ENCODE measurements around the gene SELL.
"Not testable (repeated sequence)": the region's sequence is repeated elsewhere in the genome, so short reads cannot be mapped to it uniquely, and the experiment has no call there.

The SELL gene

DNA sequence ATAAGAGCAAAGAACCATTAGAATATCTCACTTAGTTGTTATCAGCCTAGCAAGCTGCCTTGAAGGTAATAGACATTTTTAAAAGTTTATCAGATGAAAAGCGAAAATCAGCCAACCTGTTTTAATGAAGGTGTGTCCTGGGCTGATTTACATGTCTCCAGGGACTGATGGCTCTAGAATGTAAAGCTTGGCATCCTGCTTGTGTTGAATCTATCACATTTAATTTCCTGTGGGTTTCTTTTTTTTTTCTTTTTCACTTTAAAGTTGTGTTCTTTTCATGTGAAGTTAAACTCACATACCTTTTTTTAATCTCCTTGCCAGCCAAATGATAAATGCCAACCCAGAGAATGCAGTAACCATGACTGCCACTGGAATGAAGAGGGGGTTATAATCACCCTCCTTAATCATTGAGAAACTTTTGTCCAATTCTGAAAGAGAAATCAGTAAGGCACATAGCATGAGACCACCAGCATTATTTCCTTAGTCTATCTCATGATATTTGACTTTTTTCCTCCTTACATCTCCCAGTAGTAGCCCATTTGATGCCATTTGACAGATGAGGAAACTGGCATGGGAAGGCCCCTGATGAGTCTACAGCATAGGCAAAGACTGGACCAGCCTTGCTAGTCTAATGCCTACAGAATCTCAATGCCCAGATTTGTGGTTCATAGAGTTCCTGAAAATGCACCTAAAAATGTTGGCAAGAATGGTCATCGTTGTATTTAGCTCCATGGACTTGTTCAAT is 10.0 kb downstream of the SELL start:
- DNase-seq, result no peak

DNA sequence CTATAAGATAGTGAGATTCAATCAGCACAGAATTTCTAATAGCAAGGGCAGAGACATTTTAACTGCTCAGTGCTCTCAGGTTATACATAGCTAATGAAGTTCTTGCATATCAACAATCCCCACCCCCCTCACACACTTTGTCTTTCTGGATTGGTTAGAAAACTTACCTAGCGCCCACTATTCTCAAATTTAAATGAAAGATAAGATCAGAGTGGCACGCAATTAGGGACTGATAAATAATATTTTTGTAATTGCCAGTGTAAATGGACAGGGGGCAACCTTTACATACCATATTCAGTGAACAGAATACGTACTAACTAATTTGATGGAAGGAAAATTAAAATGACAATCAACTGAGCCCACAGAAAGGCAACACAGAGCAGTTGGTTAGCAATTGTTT is 11.7 kb downstream of the SELL start:
- no peak for DNase-seq

DNA sequence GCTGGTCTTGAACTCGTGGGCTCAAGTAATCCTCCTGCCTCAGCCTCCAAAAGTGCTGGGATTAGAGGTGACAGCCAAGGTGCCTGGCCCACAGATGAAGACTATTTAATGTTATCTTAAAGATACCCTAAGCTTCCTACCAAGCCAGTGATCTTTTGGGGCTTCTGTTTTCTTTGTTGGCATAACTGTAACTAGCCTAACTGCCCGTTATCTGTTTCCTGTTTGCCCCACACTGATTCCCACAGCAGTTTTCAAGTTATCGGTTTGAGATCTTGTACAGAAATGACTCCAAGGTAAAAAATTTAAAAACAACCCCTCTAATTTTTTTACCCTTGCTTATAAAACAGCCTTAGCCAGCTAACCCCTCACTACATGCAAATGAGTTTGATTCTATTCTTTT is 12.4 kb downstream of the SELL start:
- DNase-seq, result no peak

DNA sequence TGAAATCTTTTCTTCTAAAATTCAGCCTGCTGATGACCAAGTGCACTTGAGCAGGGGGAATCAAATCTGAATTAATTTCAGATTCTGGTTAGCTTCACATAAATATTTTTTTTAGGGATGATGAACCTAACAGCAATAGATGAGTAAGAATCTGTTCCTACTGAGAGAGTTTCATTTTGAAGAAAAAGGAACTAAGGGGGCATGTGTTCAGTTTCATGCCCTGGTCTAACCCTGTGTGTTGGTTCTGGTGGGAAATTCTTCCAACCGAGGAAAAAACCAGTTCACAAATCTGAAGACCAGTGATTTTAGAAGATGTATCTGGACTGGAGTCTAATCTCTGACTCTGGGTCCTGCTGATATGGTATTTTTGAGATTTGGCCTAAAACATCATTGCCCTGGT is 13.7 kb downstream of the SELL start:
- DNase-seq, result no peak

DNA sequence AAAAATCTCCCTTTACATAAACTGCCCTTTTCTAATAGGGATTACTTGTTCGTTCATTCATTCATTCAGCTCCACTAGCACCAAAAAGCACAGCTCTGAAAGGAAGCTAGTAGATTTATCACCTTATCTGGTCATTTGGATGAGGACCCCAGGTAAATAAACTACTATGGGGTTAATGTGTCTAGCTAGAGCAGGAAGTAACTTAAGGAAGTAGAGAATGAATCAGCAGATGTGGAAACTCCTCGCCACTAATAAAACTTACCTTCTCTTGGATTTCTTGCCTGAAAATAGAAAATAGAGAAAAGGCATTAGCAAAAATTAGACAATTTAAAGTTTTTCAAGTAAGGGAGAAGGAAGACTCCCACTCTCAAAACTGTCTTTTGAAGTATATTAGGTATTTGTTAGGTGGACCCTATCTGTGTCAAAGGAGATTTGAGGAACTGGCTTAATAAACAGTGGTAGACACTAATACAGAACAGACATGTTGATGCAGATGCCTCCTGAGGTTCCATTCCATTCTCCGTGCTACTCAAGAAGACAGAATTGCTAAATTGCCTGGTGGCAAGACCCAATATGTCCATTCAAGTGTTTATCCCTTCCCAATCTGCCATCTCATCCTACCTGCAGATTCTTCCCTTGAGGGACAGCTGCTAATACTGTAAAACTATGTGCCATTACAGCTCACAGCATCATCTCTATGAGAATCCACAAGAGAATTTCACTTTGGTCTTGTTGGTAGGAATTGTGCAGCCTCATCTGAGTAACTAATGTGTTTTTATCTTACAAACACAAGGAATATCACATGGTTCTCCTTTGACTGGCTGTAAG is 14.9 kb downstream of the SELL start:
- DNase-seq, result no peak

DNA sequence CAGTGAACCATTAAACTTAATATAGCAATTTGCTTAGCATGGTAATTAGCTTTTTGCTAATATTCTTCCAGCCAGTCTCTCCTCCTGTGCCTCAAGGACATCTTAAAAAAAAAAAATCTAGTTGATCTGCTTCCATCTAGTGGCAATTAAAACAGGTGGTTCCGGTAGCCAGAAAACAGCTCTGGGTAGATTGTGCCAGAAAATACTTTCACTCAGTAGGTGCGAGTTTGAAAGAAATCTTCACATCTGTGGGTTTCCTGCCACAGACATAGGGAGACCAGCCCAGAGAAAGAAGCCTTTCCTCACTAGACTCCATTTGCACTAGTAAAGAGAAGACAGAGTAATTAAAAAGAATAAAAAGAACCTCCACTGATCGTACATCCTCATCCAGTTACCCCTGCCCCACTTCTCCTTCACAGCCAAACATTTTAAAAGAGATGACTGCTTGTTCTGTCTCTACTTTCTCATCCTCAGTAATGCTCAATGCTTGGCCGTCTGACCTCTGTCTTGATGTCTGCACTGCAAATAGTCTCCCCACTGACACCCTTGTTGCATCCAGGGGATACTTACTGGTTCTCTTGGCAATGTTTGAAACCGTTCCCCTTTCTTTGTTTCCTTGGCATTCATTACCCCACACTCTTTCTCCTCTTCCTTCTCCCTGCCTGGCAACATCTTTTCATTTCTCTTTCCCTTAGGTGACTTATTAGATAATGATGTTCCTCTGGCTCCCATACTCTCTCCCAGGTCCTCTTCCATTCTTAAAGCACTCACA is 16.9 kb downstream of the SELL start:
- no peak for DNase-seq

DNA sequence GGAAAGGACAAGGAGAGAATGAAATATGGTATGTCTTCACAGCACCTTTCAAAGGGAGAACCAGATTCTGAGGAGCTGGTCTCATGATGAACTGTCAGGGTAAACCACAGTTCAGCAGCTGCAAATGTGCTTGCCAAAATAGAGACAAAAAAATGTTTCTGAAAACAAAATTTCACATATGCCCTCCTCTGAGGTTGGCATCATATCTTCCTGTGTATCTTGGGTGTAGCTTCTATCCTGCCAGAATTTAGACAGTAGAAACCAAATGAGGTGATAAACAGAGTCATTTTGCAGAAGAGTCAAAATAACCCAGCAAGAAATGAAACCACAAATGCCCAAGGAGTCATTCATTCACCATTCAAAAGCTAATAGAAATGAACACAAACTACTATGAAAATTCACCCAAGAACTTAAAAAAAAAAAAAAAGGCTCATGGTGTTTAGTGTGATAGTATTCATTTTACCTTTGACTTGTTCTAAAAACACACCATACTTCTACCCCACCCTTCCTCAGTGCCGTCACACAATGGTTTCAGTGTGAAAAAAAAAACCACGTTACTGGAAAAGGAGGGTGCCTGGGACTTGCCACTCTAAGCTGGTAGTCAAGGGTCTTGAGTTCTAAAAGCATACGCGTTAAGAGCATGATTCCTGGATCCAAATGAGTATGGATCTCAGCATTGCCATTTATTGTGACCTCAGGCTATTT is 18.5 kb downstream of the SELL start:
- no peak for DNase-seq

DNA sequence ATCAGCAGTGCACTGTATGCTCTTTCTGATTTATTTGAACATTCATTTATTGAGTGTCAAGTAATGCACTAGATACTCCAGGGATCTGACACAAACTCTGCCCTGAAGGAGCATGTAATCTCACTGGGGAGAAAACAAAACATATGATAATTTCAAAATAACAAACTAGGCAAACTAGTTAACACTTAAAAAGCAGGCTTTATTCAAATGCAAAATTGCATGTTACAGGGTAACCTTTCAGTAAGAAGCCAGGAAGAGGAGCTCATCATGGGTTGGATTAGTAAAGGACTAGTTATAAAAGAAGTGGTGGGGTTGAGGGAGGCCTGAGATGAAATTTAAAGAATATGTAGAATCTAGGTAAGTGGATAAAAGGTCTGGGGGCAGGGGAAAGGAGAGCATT is 20.9 kb downstream of the SELL start:
- DNase-seq, result no peak

DNA sequence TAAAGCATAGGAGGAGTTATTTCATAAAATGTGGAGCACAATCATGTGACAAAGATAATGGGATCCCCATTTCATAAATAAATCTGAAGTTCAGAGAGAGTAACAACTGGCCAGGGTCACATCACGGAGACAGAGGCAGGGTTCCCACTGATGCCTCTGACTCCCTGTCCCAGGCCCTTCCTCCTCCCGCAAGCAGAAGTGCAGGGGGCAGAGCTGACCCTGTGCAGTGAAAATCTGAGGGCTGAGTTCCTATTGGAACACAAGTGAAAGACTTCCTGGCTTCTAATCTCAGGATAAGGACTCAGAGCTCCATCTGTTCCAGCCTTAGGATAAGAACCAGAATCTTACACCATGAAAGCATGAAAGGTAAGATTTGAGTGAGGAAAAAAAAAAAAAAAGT is 22.0 kb downstream of the SELL start:
- DNase-seq, result no peak

DNA sequence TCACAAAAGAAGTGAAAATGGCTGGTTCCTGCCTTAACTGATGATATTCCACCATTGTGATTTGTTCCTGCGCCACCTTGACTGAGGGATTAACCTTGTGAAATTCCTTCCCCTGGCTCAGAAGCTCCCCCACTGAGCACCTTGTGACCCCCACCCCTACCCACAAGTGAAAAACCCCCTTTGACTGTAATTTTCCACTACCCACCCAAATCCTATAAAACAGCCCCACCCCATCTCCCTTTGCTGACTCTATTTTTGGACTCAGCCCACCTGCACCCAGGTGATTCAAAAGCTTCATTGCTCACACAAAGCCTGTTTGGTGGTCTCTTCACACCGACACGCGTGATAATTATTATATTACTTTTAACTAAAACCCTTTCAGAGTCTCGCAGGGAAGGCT is 23.0 kb downstream of the SELL start:
- not testable (repeated sequence) for DNase-seq

DNA sequence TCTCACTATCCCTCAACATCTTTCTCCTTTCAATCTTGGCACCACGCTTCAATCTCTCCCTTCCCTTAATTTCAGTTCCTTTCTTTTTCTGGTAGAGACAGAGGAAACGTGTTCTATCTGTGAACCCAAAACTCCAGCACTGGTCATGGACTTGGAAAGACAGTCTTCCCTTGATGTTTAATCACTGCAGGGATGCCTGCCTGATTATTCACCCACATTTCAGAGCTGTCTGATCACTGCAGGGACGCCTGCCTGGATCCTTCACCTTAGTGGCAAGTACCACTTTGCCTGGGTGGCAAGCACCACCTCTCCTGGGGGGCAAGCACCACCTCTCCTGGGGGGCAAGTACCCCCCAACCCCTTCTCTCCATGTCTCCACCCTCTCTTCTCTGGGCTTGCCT is 27.8 kb downstream of the SELL start:
- no peak for DNase-seq

DNA sequence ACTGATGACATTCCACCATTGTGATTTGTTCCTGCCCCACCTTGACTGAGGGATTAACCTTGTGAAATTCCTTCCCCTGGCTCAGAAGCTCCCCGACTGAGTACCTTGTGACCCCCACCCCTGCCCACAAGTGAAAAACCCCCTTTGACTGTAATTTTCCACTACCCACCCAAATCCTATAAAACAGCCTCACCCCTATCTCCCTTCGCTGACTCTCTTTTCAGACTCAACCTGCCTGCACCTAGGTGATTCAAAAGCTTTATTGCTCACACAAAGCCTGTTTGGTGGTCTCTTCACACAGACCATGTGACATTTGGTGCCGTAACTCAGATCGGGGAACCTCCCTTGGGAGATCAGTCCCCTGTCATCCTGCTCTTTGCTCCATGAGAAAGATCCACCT is 28.3 kb downstream of the SELL start:
- not testable (repeated sequence) for DNase-seq

DNA sequence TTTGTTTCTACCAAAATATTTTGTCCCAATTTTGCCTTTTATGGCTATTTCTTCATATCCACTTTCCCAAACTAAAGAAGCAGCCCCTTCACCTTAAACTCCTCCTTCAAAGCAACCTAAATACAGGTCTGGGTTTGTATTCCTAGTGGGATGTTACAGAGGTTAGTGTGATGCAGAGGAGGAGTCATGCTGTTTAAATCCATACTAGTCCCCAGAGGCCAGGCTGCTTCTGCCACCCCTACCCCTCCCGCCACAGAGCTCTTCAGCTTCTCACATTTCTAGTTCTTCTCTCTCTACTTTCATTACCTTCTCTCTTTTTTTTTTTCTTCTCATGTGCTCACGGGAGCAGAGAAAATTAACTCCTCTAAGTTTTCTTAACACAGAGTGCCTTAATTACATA is 29.3 kb downstream of the SELL start:
- DNase-seq, result no peak

DNA sequence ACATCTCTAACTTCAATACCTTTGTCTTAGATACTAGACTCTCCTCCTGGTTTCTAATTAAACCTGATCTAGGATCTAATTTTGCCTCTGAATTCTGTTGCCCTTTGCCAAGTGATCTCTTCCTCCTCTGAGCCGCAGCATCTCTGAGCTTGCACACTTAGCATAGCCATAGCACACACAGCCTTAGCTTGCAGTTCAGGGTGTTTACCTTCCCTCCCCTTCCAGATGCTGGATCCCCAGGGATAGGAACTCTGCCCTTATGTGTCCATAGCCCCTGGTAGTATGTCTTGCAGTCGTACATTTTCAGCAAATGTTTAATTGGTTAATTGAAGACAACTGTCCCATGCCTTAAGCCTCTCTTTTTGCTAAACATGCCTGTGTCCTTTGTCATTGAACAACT is 30.3 kb downstream of the SELL start:
- no peak for DNase-seq

DNA sequence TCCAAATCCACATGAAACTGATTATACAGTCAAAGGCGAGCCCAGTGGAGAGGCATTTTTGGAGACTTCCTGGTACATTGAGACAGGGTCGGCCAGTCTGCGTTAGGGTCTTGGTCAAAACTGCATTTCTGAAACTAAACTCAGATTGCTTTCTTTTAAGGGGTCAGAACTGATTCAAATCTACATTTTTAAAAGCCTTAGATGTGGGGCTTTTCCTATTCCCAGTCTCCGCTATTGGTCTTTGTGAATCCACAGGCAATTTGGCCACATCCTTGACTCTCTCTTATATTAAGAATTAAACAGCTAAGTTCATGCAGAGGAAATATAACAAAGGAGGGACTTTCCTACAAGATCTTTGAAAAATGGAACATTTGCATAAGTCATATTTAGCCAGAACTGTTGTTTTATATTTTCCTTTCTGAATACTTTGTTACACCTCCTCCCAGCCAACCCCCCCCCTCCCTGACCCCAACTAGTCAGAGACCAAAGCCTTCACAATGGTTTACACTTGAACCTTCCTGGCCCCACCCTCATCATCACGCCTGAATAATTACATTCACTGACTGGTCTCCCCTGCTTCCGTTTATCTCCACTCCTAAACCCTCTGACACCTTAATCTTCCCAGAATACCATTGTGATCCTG is 30.9 kb downstream of the SELL start:
- peak; percentile 73 for DNase-seq

DNA sequence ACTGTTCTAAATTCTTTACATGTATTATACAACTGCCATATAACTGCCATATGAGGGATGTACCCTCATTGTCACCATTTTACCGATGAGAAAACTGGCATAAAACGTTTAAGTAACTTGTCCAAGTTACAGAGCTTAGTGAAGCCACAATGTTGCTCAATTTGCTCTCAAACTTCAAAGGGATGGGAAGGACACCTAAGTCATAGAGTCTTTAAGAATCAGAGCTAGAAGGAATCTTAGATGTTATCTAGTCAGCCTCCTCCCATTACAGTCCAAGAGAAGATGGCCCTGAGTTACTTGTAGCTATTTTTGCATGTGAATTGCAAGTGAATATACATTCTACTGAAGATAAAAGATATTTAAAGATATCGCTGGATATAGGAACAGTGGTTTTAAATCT is 31.7 kb downstream of the SELL start:
- DNase-seq, result no peak

DNA sequence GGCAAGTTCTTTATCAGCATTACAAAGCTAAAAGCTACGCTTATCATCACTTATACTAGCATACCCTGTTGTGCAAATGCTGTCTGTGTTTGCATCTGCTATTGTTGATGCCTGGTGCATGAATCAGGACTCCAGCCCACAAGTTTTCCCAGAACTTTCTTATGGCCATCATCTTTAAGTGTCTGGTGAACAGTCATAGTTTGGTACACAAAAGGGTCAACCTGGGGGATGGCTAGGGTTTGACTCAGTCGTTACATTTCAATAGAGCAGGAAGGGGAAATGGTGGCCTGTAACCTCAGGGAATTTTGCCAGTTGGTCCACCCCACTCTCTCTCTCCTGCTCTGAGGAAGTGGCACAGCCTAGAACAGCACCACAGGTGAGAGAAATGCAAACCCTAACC is 35.4 kb downstream of the SELL start:
- DNase-seq, result no peak

DNA sequence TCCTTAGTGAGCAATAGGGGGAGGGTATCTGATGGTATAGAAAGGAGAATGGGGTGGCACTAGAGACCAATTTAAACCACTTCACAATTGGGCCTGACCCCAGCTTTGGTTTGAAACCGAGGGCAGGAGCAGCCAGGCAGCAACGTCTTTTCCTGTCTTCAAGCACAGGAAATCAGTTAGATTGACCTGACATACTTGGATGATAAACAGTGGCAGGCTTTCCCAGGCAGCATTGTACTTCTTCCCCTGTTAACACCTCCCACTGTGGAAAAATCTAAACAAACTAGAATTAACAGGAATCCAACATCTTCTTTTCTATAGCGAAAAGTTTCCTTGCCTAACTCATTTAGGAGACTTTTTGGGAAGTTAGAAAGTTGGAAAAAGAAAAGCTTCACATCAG is 40.6 kb downstream of the SELL start:
- no peak for DNase-seq

DNA sequence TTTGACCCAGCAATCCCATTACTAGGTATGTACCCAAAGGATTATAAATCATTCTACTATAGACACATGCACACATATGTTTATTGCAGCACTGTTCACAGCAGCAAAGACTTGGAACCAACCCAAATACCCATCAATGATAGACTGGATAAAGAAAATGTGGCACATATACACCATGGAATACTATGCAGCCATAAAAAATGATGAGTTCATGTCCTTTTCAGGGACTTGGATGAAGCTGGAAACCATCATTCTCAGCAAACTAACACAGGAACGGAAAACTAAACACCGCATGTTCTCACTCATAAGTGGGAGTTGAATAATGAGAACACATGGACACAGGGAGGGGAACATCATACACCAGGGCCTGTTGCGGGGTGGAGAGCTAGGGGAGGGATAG is 41.2 kb downstream of the SELL start:
- DNase-seq, result not testable (repeated sequence)

DNA sequence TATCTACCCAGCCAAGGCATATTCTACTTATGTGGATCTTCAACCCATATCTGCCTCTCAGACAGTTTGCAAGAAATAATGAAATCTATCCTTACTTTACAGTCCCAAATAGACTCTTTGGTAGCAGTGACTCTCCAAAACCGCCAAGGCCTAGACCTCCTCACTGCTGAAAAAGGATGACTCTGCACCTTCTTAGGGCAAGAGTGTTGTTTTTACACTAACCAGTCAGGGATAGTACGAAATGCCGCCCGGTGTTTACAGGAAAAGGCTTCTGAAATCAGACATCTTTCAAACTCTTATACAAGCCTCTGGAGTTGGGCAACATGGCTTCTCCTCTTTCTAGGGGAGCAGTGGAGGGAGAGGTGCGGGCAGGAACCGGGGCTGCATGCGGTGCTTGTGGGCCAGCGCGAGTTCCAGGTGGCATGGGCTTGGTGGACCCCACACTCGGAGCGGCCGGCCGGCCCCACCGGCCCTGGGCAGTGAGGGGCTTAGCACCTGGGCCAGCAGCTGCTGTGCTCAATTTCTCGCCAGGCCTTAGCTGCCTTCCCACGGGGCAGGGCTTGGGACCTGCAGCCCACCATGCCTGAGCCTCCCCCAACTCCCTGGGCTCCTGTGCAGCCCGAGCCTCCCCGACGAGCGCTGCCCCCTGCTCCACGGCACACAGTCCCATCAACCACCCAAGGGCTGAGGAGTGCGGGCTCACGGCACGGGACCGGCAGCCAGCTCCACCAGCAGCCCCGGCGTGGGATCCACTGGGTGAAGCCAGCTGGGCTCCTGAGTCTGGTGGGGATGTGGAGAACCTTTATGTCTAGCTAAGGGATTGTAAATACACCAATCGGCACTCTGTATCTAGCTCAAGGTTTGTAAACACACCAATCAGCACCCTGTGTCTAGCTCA is 43.5 kb downstream of the SELL start:
- peak; percentile 33 for DNase-seq

DNA sequence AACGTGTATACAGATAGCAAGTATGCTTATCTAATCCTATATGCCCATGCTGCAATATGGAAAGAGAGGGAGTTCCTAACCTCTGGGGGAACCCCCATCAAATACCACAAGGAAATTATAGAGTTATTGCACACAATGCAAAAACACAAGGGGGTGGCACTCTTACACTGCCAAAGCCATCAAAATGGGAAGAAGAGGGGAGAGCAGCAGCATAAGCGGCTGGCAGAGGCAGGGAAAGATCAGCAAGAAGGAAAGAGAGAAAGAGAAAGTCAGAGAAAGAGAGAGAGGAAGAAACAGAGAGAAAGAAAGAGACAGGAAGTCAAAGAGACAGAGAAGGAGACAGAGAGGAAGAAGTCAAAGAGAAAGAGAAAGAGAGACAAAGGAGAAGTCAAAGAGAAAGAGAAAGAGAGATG is 44.2 kb downstream of the SELL start:
- not testable (repeated sequence) for DNase-seq

All from activated CD4-positive, alpha-beta T cell treated with anti-CD3 and anti-CD28 coated beads for 48 hours (primary cell).